Right lobe of liver (tissue), 4 donors: ENCODE measurements around the gene NDUFC2.

Experiments used
- CTCF ChIP-seq, 4 donors: fragments of 200-600 bp in 3 of 4; fragments of 450-650 bp in 1 of 4; IDR thresholded peaks; one replicate each; pipeline versions ENCODE4 v1.5.1 to v1.8.0; 2016 to 2022; ENCODE audit warnings: antibody characterized with exemption in 4 of 4, mild to moderate bottlenecking in 2 of 4
- POLR2A ChIP-seq: fragments of 450-650 bp; IDR thresholded peaks from one replicate; pipeline ENCODE4 v1.6.1; 2017; ENCODE audit warnings: antibody characterized with exemption, mild to moderate bottlenecking
- donor health status: DM: no; HTN: no; CAD: no.
- donor health status: DM: no; HTN: no; CAD: no.
- donor health status: DM: no; HTN: yes; CAD: no.

GRCh38 chr11:78112582-78113275 is 33.1 kb upstream of the NDUFC2 start:
- no peak for TF ChIP-seq CTCF (IDR thresholded peaks at IDR 0.05)
- TF ChIP-seq POLR2A = no peak
